HCT116 (cell line): ENCODE measurements around the gene MLH3. TPM values are rescaled to one million over a fixed set of nuclear protein-coding genes. Genes with fewer than 3 reads are reported as not detected.

Experiments used
- ATAC-seq: fragments of 200-7000 bp; cut with Tn5 transposase; 2 replicates; pipeline ENCODE4 v1.9.1; 2020; ENCODE audit warnings: mild to moderate bottlenecking, moderate library complexity
- BruUV-seq: library from RNA; stranded (reverse); fragments of 400-500 nt; replicated peaks from 2 replicates; lab custom pipeline; 2021; lab: Mats Ljungman, UMichigan
- CTCF ChIA-PET: fragments of 300-600 bp; sonication (Branson Sonifier 250); formaldehyde crosslinking; loops from one replicate; lab custom pipeline; 2021; ENCODE audit warnings: antibody characterized with exemption; lab: Charles Lee
- POLR2A ChIA-PET: fragments of 300-600, 350-600 bp; sonication (Branson Sonifier 250); formaldehyde crosslinking; loops from one replicate; lab custom pipeline; 2021; ENCODE audit warnings: antibody characterized with exemption; lab: Charles Lee
- RAD21 ChIA-PET, 2 experiments: fragments of 300-600 bp; sonication (Branson Sonifier 250); formaldehyde crosslinking; loops; one replicate each; lab custom pipeline; 2023; ENCODE audit warnings: low total read pairs in 2 of 2; ENCODE audit not compliant: uncharacterized antibody in 2 of 2, unreplicated experiment in 2 of 2, low non-redundant PET in 1 of 2; lab: Charles Lee
- DNase-seq: peaks from one replicate; pipeline ENCODE4 v3.0.0-alpha.2; 2010; ENCODE audit warnings: low read depth, low spot score
- H2AFZ ChIP-seq: fragments of 200-600 bp; shearing (Covaris generic), sonication (generic); 2 replicates; pipeline ENCODE4 v1.6.1; 2017; ENCODE audit warnings: low read depth, mixed run types, mixed read lengths, antibody characterized with exemption, low read length; ENCODE audit not compliant: poor library complexity, severe bottlenecking
- H3K27ac ChIP-seq: 2 replicates; pipeline ENCODE4 v1.5.1; 2012; ENCODE audit warnings: low read depth, low read length
- H3K27me3 ChIP-seq: fragments of 200-600 bp; sonication (generic); 2 replicates; pipeline ENCODE4 v1.6.1; 2016; ENCODE audit warnings: mixed run types, low read length, mixed read lengths; ENCODE audit not compliant: insufficient read depth
- H3K36me3 ChIP-seq, 2 experiments: fragments of 200-500 bp in 1 of 2; fragments of 200-600 bp in 1 of 2; sonication (Bioruptor generic) in 1 of 2; sonication (generic) in 1 of 2; 2 replicates each; pipeline versions ENCODE4 v1.5.1 to v1.6.1; 2014 to 2016; ENCODE audit warnings: low read length in 2 of 2, inconsistent platforms in 1 of 2, mixed read lengths in 1 of 2, mixed run types in 1 of 2; ENCODE audit not compliant: insufficient read depth in 2 of 2, control insufficient read depth in 1 of 2
- H3K4me1 ChIP-seq, 2 experiments: fragments of 200-600 bp in 1 of 2; sonication (generic) in 1 of 2; 2 replicates each; pipeline versions ENCODE4 v1.5.1 to v1.6.1; 2012 to 2017; ENCODE audit warnings: low read length in 2 of 2, inconsistent platforms in 1 of 2, mild to moderate bottlenecking in 1 of 2, mixed read lengths in 1 of 2, mixed run types in 1 of 2, moderate library complexity in 1 of 2; ENCODE audit not compliant: insufficient read depth in 2 of 2, control insufficient read depth in 1 of 2
- H3K4me2 ChIP-seq: fragments of 200-600 bp; sonication (generic); 2 replicates; pipeline ENCODE4 v1.6.1; 2017; ENCODE audit warnings: mixed run types, low read length, mixed read lengths
- H3K4me3 ChIP-seq, 2 experiments: fragments of 200-600 bp in 1 of 2; sonication (generic) in 1 of 2; replicated peaks in 1 of 2; 2 replicates each; pipeline ENCODE4 v1.5.1; 2011 to 2016; ENCODE audit warnings: low read length in 2 of 2, control low read depth in 1 of 2, low read depth in 1 of 2, mild to moderate bottlenecking in 1 of 2, mixed read lengths in 1 of 2, mixed run types in 1 of 2
- H3K79me2 ChIP-seq: fragments of 200-600 bp; sonication (generic); 2 replicates; pipeline ENCODE4 v1.6.1; 2017; ENCODE audit warnings: mild to moderate bottlenecking, mixed run types, low read length, moderate library complexity, mixed read lengths; ENCODE audit not compliant: insufficient read depth
- H3K9ac ChIP-seq: fragments of 200-600 bp; sonication (generic); 2 replicates; pipeline ENCODE4 v1.6.1; 2016; ENCODE audit warnings: low read length, mixed read lengths
- H3K9me2 ChIP-seq: fragments of 200-600 bp; sonication (generic), shearing (Covaris generic); 2 replicates; pipeline ENCODE4 v1.6.1; 2017; ENCODE audit warnings: mixed run types, mild to moderate bottlenecking, moderate library complexity; ENCODE audit not compliant: insufficient read depth
- H3K9me3 ChIP-seq, 2 experiments: fragments of 200-500 bp in 1 of 2; fragments of 200-600 bp in 1 of 2; sonication (Bioruptor generic) in 1 of 2; sonication (generic) in 1 of 2; 2 replicates each; pipeline ENCODE4 v1.6.1; 2014 to 2017; ENCODE audit warnings: low read length in 2 of 2, mixed read lengths in 2 of 2, inconsistent platforms in 1 of 2, low read depth in 1 of 2, mild to moderate bottlenecking in 1 of 2, mixed run types in 1 of 2, moderate library complexity in 1 of 2; ENCODE audit not compliant: control insufficient read depth in 1 of 2, insufficient read depth in 1 of 2
- H4K20me1 ChIP-seq: fragments of 200-600 bp; sonication (generic), shearing (Covaris generic); 2 replicates; pipeline ENCODE4 v1.6.1; 2017; ENCODE audit warnings: mixed run types, mild to moderate bottlenecking, moderate library complexity; ENCODE audit not compliant: insufficient read depth
- CBX3 ChIP-seq: IDR thresholded peaks from 2 replicates; pipeline ENCODE4 v1.6.1; 2012; ENCODE audit warnings: low read depth
- CEBPB ChIP-seq: IDR thresholded peaks from 2 replicates; pipeline ENCODE4 v1.6.1; 2012; ENCODE audit warnings: low read depth
- EGR1 ChIP-seq: IDR thresholded peaks from 2 replicates; pipeline ENCODE4 v1.6.1; 2012; ENCODE audit warnings: low read depth
- ELF1 ChIP-seq: IDR thresholded peaks from 2 replicates; pipeline ENCODE4 v1.6.1; 2012; ENCODE audit warnings: low read depth, borderline replicate concordance
- EZH2 ChIP-seq: fragments of 200-600 bp; sonication (generic); IDR thresholded peaks from 2 replicates; pipeline ENCODE4 v1.6.1; 2017; ENCODE audit warnings: antibody characterized with exemption, mixed run types
- FOSL1 ChIP-seq: IDR thresholded peaks from 2 replicates; pipeline ENCODE4 v1.6.1; 2012; ENCODE audit warnings: low read depth
- MAX ChIP-seq: IDR thresholded peaks from 2 replicates; pipeline ENCODE4 v1.6.1; 2012
- POLR2AphosphoS5 ChIP-seq: IDR thresholded peaks from 2 replicates; pipeline ENCODE4 v1.6.1; 2011; ENCODE audit warnings: mild to moderate bottlenecking, low read depth, low read length, moderate library complexity
- SIN3A ChIP-seq: IDR thresholded peaks from 2 replicates; pipeline ENCODE4 v1.6.1; 2012; ENCODE audit warnings: low read depth
- SP1 ChIP-seq: IDR thresholded peaks from 2 replicates; pipeline ENCODE4 v1.6.1; 2012; ENCODE audit warnings: low read depth
- SRF ChIP-seq: IDR thresholded peaks from 2 replicates; pipeline ENCODE4 v1.6.1; 2012; ENCODE audit warnings: low read depth
- YY1 ChIP-seq: IDR thresholded peaks from 2 replicates; pipeline ENCODE4 v1.6.1; 2011; ENCODE audit warnings: low read length, low read depth, moderate library complexity, mild to moderate bottlenecking; ENCODE audit not compliant: insufficient replicate concordance; ENCODE audit errors: extremely low read depth
- ZBTB33 ChIP-seq: IDR thresholded peaks from 2 replicates; pipeline ENCODE4 v1.6.1; 2011; ENCODE audit warnings: mild to moderate bottlenecking, low read length, moderate library complexity; ENCODE audit not compliant: insufficient replicate concordance; ENCODE audit errors: extremely low read depth
- ZNF274 ChIP-seq: fragments of 200-500 bp; sonication (Bioruptor generic); IDR thresholded peaks from 2 replicates; pipeline ENCODE4 v1.6.1; 2014; ENCODE audit warnings: mild to moderate bottlenecking, low read depth, low read length, inconsistent platforms
- intact Hi-C: fragments of 100-400 bp; cut with micrococcal nuclease; formaldehyde crosslinking; loops from 2 replicates; pipeline ENCODE4 v1.10.0; 2022
- total RNA-seq: library from RNA; stranded (reverse); gene quantifications from one replicate; pipeline ENCODE4 v1.2.1, GENCODE V29; 2021; ENCODE audit not compliant: unreplicated experiment
- TF ChIP-seq, protein P1 (sequence below): IDR thresholded peaks from 2 replicates; pipeline ENCODE4 v1.6.1; 2012

The MLH3 gene
- total RNA-seq, 1 experiment from 2014 or later: 14.7 TPM

DNA sequence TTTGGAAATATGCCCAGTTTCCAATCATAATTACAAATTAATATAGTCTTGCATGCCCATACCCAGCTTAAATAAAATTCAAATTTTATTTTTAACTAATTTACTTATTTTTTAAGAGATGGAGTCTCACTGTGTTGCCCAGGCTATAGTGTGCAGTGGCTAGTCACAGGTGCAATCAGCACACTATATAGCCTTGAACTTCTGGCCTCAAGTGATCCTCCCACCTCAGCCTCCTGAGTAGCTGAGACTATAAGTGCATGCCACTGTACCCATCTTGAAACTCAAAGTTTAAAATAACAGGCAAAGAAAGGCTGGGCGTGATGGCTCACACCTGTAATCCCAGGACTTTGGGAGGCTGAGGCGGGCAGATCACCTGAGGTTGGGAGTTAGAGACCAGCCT, 10.3 kb downstream of the MLH3 start:
- Histone ChIP-seq H3K4me1 (peaks cover 7 to 16% of the 10 kb centered on the region in 2 experiments; a peak in 3 of 4 replicates), H3K9me3 (no peaks in the 10 kb centered on the region), H3K27ac (no peak overlapping the region), H3K9ac (no peak overlapping the region), H3K4me2 (peak overlapping the region; percentile 55), H3K9me2 (no peaks in the 10 kb centered on the region), H3K4me3 (no peak overlapping the region), H4K20me1 (no peaks in the 10 kb centered on the region), H2AFZ (no peak overlapping the region), H3K79me2 (0 out of 2 replicates have a peak, but pooled peaks cover 3% of the 10 kb centered on the region), H3K27me3 (no peaks in the 10 kb centered on the region), H3K36me3 (0 out of 4 replicates have a peak, but pooled peaks cover 0 to 3% of the 10 kb centered on the region in 2 experiments)
- TF ChIP-seq SIN3A: no peak
- TF ChIP-seq ZNF274: no peak
- TF ChIP-seq FOSL1: no peak
- TF ChIP-seq POLR2AphosphoS5: no peak
- TF ChIP-seq SP1: no peak
- no TSS peak for BruUV-seq
- no peak for ATAC-seq
- POLR2A ChIA-PET: no interaction called here
- intact Hi-C loops: no loop called here
- CTCF ChIA-PET: no interaction called here
- DNase-seq: no peak
- RAD21 ChIA-PET: no interaction called here

GRCh38 chr14:75040507-75040906, 10.8 kb downstream of the MLH3 start:
- H3K4me1 ChIP-seq: peaks cover 7 to 16% of the 10 kb centered on the region in 2 experiments; a peak in 3 of 4 replicates
- no peaks in the 10 kb centered on the region for H3K9me2 ChIP-seq
- H3K79me2 ChIP-seq: 0 out of 2 replicates have a peak, but pooled peaks cover 3% of the 10 kb centered on the region
- intact Hi-C loops: no loop called here
- no peak overlapping the region for H3K4me3 ChIP-seq
- H4K20me1 ChIP-seq: no peaks in the 10 kb centered on the region
- H3K9ac ChIP-seq: no peak overlapping the region
- peaks cover 0 to 3% of the 10 kb centered on the region in 2 experiments; a peak in 2 of 4 replicates for H3K36me3 ChIP-seq
- DNase-seq (no peak), ATAC-seq (no peak)
- RAD21 ChIA-PET: no interaction called here
- H3K27me3 ChIP-seq: no peaks in the 10 kb centered on the region
- H2AFZ ChIP-seq: no peak overlapping the region
- POLR2A ChIA-PET: no interaction called here
- H3K4me2 ChIP-seq: no peak overlapping the region
- no TSS peak for BruUV-seq
- CTCF ChIA-PET: no interaction called here
- H3K27ac ChIP-seq: no peak overlapping the region
- no peaks in the 10 kb centered on the region for H3K9me3 ChIP-seq
- TF ChIP-seq CBX3: no peak
- no peak for TF ChIP-seq CEBPB
- TF ChIP-seq EGR1: no peak
- no peak for TF ChIP-seq SP1
- TF ChIP-seq, protein P1, sequence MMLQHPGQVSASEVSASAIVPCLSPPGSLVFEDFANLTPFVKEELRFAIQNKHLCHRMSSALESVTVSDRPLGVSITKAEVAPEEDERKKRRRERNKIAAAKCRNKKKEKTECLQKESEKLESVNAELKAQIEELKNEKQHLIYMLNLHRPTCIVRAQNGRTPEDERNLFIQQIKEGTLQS: no peak
- no peak for TF ChIP-seq MAX
- no peak for TF ChIP-seq EZH2
- TF ChIP-seq ZNF274: no peak
- TF ChIP-seq SRF: no peak
- no peak for TF ChIP-seq POLR2AphosphoS5
- TF ChIP-seq ELF1: no peak
- no peak for TF ChIP-seq ZBTB33
- no peak for TF ChIP-seq SIN3A
- no peak for TF ChIP-seq YY1
